Activated naive CD8-positive, alpha-beta T cell treated with anti-CD3 and anti-CD28 coated beads, Interleukin-2, amount 10 ng/mL, durations not matched to agents 7 days and 5 days (primary cell): ENCODE results near the gene ANO2. TPM values are rescaled to one million over a fixed set of nuclear protein-coding genes. Genes with fewer than 3 reads are reported as not detected.
A peak's percentile ranks its signal among the peaks of the same experiment; 100 is the strongest.

Source experiments
- ATAC-seq: fragments of 150-1000 bp; cut with Tn5 transposase; one replicate; pipeline ENCODE4 v1.10.0; 2021; ENCODE audit warnings: low read depth, moderate library complexity
- POLR2A ChIA-PET: fragments of 350-600 bp; sonication (Branson Sonifier 250); formaldehyde crosslinking; loops from one replicate; lab custom pipeline; 2021; ENCODE audit warnings: antibody characterized with exemption; lab: Charles Lee
- DNase-seq: peaks from one replicate; pipeline ENCODE4 v3.0.0; 2021
- H3K27ac Mint-ChIP-seq: one replicate; pipeline ENCODE4 v1.8.0; 2022; ENCODE audit warnings: mild to moderate bottlenecking, mixed read lengths
- H3K27me3 Mint-ChIP-seq: one replicate; pipeline ENCODE4 v1.8.0; 2022; ENCODE audit warnings: mild to moderate bottlenecking, moderate library complexity, mixed read lengths
- H3K36me3 Mint-ChIP-seq: one replicate; pipeline ENCODE4 v1.8.0; 2021; ENCODE audit warnings: mild to moderate bottlenecking, mixed read lengths
- H3K4me1 Mint-ChIP-seq: one replicate; pipeline ENCODE4 v1.8.0; 2021; ENCODE audit warnings: mixed read lengths
- H3K4me3 Mint-ChIP-seq: one replicate; pipeline ENCODE4 v1.8.0; 2022; ENCODE audit warnings: mild to moderate bottlenecking, moderate library complexity, mixed read lengths
- H3K9me3 Mint-ChIP-seq: one replicate; pipeline ENCODE4 v1.8.0; 2021; ENCODE audit warnings: mixed read lengths
- total RNA-seq, 2 experiments: library from RNA; stranded (reverse); gene quantifications; one replicate each; pipeline ENCODE4 v1.2.3, GENCODE V29; 2021

Gene ANO2
- total RNA-seq, 2 experiments from 2014 or later, result not detected

GRCh38 chr12:5745251-5745888 is 199.7 kb downstream of the ANO2 start:
- DNase-seq (peak; percentile 49), ATAC-seq (peak; percentile 85)
- POLR2A ChIA-PET, result no interaction called here
- H3K9me3 Mint-ChIP-seq, result no peaks in the 10 kb centered on the region
- H3K27ac Mint-ChIP-seq, result no peak overlapping the region
- no peak overlapping the region for H3K4me3 Mint-ChIP-seq
- peaks cover 10% of the 10 kb centered on the region for H3K4me1 Mint-ChIP-seq
- H3K27me3 Mint-ChIP-seq, result peaks cover 4% of the 10 kb centered on the region
- no peaks in the 10 kb centered on the region for H3K36me3 Mint-ChIP-seq

DNA sequence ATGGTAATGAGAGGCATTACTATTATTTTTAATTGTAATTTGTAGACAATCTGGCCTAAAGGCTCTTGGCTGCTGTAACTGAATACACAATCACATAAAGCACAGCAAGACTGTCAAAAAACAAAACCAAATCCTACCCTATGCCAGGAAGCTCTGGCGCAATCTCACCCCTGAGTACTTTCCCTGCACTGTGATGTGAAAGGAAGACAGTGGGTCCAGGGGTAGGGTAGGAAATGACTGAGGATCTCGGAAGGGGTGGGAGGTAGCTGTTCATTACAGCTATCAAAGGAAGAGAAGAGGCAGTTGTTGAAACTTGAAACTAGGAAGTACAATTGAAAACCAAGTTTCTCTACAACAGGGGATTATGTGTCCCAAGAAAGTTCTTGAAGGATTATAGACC is 202.8 kb downstream of the ANO2 start:
- DNase-seq (no peak), ATAC-seq (no peak)
- peaks cover 4% of the 10 kb centered on the region for H3K4me1 Mint-ChIP-seq
- H3K36me3 Mint-ChIP-seq, result no peaks in the 10 kb centered on the region
- POLR2A ChIA-PET, result no interaction called here
- H3K4me3 Mint-ChIP-seq, result no peak overlapping the region
- H3K9me3 Mint-ChIP-seq, result no peaks in the 10 kb centered on the region
- H3K27me3 Mint-ChIP-seq, result peaks cover 4% of the 10 kb centered on the region
- H3K27ac Mint-ChIP-seq, result no peak overlapping the region

GRCh38 chr12:5739917-5740316 is 205.1 kb downstream of the ANO2 start:
- Mint-ChIP-seq H3K36me3 (no peaks in the 10 kb centered on the region), H3K9me3 (no peaks in the 10 kb centered on the region), H3K27ac (no peak overlapping the region), H3K4me1 (peaks cover 5% of the 10 kb centered on the region), H3K27me3 (peaks cover 6% of the 10 kb centered on the region), H3K4me3 (no peak overlapping the region)
- POLR2A ChIA-PET, result no interaction called here
- DNase-seq (no peak), ATAC-seq (no peak)

- POLR2A ChIA-PET, result no interaction called here
- no peak overlapping the region for H3K4me3 Mint-ChIP-seq
- peaks cover 4% of the 10 kb centered on the region for H3K27me3 Mint-ChIP-seq
- no peaks in the 10 kb centered on the region for H3K9me3 Mint-ChIP-seq
- H3K27ac Mint-ChIP-seq, result no peak overlapping the region
- DNase-seq (no peak), ATAC-seq (no peak)
- no peaks in the 10 kb centered on the region for H3K36me3 Mint-ChIP-seq
- peaks cover 5% of the 10 kb centered on the region for H3K4me1 Mint-ChIP-seq
Observed at GRCh38 chr12:5737778-5738177, 207.3 kb downstream of the ANO2 start.

- H3K9me3 Mint-ChIP-seq, result no peaks in the 10 kb centered on the region
- no peak for ATAC-seq
- H3K27ac Mint-ChIP-seq, result no peak overlapping the region
- H3K27me3 Mint-ChIP-seq, result peaks cover 4% of the 10 kb centered on the region
- H3K4me3 Mint-ChIP-seq, result no peak overlapping the region
- DNase-seq, result no peak
- H3K4me1 Mint-ChIP-seq, result peaks cover 5% of the 10 kb centered on the region
- POLR2A ChIA-PET, result no interaction called here
- H3K36me3 Mint-ChIP-seq, result no peaks in the 10 kb centered on the region
Observed at GRCh38 chr12:5736527-5736926, 208.5 kb downstream of the ANO2 start.

DNA sequence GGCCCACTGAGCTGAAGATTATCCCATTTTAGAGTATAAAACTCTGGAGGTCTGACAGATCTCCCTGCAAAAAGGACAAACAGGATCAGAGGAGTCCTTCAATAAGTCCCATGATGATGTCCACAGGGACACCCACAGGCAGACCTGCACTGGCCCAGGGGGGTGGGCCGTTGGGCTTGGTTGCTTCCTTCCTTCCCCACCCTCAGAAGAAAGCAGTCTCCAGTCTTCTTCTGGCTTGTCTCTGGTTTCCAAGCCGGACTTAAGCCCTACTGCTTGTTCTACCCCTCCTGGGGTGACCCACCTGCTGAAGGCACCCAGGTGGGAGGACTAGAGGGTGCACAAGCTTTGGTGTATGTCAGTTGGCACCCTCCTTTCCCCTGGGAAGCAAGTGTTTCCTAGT is 209.0 kb downstream of the ANO2 start:
- ATAC-seq, result no peak
- no peak overlapping the region for H3K27ac Mint-ChIP-seq
- H3K27me3 Mint-ChIP-seq, result peaks cover 4% of the 10 kb centered on the region
- no peak for DNase-seq
- POLR2A ChIA-PET, result no interaction called here
- H3K4me1 Mint-ChIP-seq, result peaks cover 5% of the 10 kb centered on the region
- H3K4me3 Mint-ChIP-seq, result no peak overlapping the region
- H3K36me3 Mint-ChIP-seq, result no peaks in the 10 kb centered on the region
- no peaks in the 10 kb centered on the region for H3K9me3 Mint-ChIP-seq

DNA sequence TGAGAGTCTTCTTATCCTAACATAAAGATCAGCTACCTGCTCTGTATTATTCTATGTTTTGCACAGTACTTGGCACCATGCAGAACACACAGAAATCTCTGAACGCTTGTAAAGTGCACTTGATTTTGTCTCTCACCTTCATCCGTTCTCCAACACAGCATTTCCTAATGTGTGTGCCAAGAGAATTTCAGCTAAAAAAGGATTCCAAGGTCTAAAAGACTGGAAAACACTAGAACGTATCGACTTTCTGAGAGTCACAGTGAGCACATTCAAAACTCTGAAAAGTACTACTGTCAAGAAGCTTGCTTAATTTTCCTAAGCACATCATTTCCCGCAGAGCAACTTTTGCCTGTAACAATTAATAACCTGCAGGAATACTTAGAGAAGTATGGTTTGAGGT is 211.1 kb downstream of the ANO2 start:
- Mint-ChIP-seq H3K4me3 (no peak overlapping the region), H3K27me3 (peaks cover 2% of the 10 kb centered on the region), H3K27ac (no peak overlapping the region), H3K4me1 (peaks cover 5% of the 10 kb centered on the region), H3K36me3 (no peaks in the 10 kb centered on the region), H3K9me3 (no peaks in the 10 kb centered on the region)
- POLR2A ChIA-PET, result no interaction called here
- no peak for DNase-seq
- no peak for ATAC-seq

GRCh38 chr12:5733136-5733755 is 211.8 kb downstream of the ANO2 start:
- DNase-seq (no peak), ATAC-seq (no peak)
- no peak overlapping the region for H3K4me3 Mint-ChIP-seq
- peaks cover 5% of the 10 kb centered on the region for H3K4me1 Mint-ChIP-seq
- H3K9me3 Mint-ChIP-seq, result no peaks in the 10 kb centered on the region
- POLR2A ChIA-PET, result no interaction called here
- H3K27ac Mint-ChIP-seq, result no peak overlapping the region
- H3K27me3 Mint-ChIP-seq, result peaks cover 2% of the 10 kb centered on the region
- H3K36me3 Mint-ChIP-seq, result no peaks in the 10 kb centered on the region

DNA sequence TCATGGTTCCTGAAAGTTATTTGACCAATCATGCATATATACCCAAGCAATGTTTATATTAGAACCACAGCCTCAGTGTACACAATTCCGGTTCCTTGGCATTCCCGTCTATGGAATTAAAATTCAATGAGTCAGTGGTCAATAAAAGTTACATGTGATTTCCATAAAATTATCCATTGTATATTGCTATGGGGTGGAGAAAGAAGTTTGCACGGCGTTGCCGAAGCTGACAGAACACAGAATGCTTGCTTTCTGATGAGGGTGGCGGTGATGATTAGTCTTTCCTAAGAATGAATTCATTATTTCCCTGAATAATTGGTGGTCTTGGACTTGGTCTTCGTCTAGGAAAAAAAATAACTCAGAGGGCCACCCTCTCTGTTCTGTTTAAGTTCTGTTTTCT is 214.1 kb downstream of the ANO2 start:
- Mint-ChIP-seq H3K36me3 (no peaks in the 10 kb centered on the region), H3K9me3 (no peaks in the 10 kb centered on the region), H3K4me3 (no peak overlapping the region), H3K27me3 (peaks cover 4% of the 10 kb centered on the region), H3K27ac (no peak overlapping the region), H3K4me1 (peaks cover 5% of the 10 kb centered on the region)
- DNase-seq (no peak), ATAC-seq (no peak)
- POLR2A ChIA-PET, result no interaction called here

DNA sequence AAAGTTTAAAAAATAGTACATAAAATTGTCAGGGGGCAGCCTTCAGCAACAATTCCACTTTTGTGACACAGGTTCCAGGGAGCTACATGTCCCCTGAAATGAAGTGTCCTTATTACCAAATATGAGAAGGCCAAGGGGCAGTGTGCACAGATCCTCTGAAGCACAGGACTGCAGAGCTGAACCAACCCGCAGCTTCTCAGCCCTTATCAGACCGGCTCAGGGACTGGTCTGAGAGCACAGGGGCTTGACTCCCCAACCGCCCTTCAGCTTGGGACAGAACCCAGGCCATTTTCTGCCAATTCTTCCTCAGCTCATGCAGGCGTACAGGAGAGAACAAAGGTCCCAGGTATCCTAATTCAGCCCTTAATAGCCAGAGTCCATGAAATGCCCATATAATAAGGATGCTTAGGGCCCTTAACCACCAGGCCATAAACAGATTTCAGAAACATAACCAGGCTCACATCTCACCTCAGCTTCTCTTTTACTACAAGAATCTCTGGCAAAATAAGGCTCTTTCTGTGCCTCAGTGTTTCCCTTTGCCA is 221.3 kb downstream of the ANO2 start:
- DNase-seq (no peak), ATAC-seq (no peak)
- H3K4me1 Mint-ChIP-seq, result no peaks in the 10 kb centered on the region
- POLR2A ChIA-PET, result no interaction called here
- no peaks in the 10 kb centered on the region for H3K9me3 Mint-ChIP-seq
- H3K4me3 Mint-ChIP-seq, result no peak overlapping the region
- H3K36me3 Mint-ChIP-seq, result no peaks in the 10 kb centered on the region
- H3K27me3 Mint-ChIP-seq, result peaks cover 27% of the 10 kb centered on the region
- no peak overlapping the region for H3K27ac Mint-ChIP-seq

DNA sequence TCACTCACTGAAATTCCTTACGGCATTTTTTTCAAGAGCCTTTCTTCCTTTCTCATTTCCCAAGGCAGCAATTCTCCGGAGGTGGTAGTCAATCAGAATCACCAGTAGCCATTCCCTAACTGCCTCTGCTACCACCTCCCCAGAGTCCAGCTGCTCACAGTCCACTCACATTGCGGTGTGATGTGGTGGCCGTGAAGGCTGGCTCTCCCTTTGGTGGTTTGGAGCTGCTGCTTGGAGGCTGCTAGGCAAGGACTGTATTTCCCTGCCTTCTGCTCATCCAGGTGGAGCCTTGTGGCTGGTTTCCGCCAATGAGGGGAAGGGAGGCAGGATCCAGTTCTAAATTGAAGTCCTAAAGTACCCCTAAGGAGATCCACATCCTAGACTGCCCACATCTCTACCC is 222.0 kb downstream of the ANO2 start:
- no peak overlapping the region for H3K27ac Mint-ChIP-seq
- peaks cover 29% of the 10 kb centered on the region for H3K27me3 Mint-ChIP-seq
- DNase-seq, result no peak
- no peak for ATAC-seq
- no peak overlapping the region for H3K4me3 Mint-ChIP-seq
- no peaks in the 10 kb centered on the region for H3K36me3 Mint-ChIP-seq
- no peaks in the 10 kb centered on the region for H3K9me3 Mint-ChIP-seq
- H3K4me1 Mint-ChIP-seq, result no peaks in the 10 kb centered on the region
- POLR2A ChIA-PET, result no interaction called here

GRCh38 chr12:5720381-5721005 is 224.6 kb downstream of the ANO2 start:
- Mint-ChIP-seq H3K27ac (no peak overlapping the region), H3K27me3 (peaks cover 29% of the 10 kb centered on the region), H3K4me3 (no peak overlapping the region), H3K36me3 (no peaks in the 10 kb centered on the region), H3K9me3 (no peaks in the 10 kb centered on the region), H3K4me1 (no peaks in the 10 kb centered on the region)
- DNase-seq (no peak), ATAC-seq (no peak)
- POLR2A ChIA-PET, result no interaction called here

- DNase-seq, result no peak
- H3K4me3 Mint-ChIP-seq, result no peak overlapping the region
- no peaks in the 10 kb centered on the region for H3K9me3 Mint-ChIP-seq
- H3K36me3 Mint-ChIP-seq, result no peaks in the 10 kb centered on the region
- ATAC-seq, result no peak
- H3K27me3 Mint-ChIP-seq, result peaks cover 26% of the 10 kb centered on the region
- H3K27ac Mint-ChIP-seq, result no peak overlapping the region
- POLR2A ChIA-PET, result no interaction called here
- no peaks in the 10 kb centered on the region for H3K4me1 Mint-ChIP-seq
Observed at GRCh38 chr12:5718680-5719079, 226.4 kb downstream of the ANO2 start.

DNA sequence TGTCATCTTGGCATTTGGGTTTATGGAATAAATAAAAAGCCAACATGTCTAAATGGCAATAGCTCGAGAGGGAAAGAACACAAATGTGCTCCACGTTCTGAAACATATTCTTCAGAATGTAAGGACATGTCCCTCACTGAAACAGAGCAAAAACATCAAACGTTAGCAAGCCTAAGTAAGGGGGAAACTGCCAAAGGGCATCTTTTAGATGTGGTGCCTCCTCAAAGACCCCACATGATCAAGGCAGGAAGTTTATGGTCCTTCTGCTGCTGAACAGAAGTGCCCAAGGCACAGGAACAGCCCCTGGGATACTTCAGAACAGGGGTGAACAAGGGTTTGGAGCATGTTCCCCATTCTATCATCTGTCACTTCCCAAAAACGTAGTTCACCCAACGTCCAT is 227.0 kb downstream of the ANO2 start:
- POLR2A ChIA-PET, result no interaction called here

More for the DNA sequence above, 227.0 kb downstream of the ANO2 start:
- H3K4me3 Mint-ChIP-seq, result no peak overlapping the region
- H3K27ac Mint-ChIP-seq, result no peak overlapping the region
- H3K9me3 Mint-ChIP-seq, result no peaks in the 10 kb centered on the region
- no peak for DNase-seq
- H3K27me3 Mint-ChIP-seq, result peaks cover 24% of the 10 kb centered on the region
- H3K36me3 Mint-ChIP-seq, result no peaks in the 10 kb centered on the region
- H3K4me1 Mint-ChIP-seq, result no peaks in the 10 kb centered on the region
- no peak for ATAC-seq
